Fibroblast of gingiva (primary cell): ENCODE measurements around the gene TRERF1.
"Not testable (repeated sequence)": the region's sequence is repeated elsewhere in the genome, so short reads cannot be mapped to it uniquely, and the experiment has no call there.

Experiments used
- DNase-seq: peaks from one replicate; pipeline ENCODE4 v3.0.0-alpha.2; 2011; ENCODE audit warnings: low read depth

The TRERF1 gene

GRCh38 chr6:42451333-42452170, at the start of gene TRERF1:
TSS of gene TRERF1 (minus strand) at chr6:42451926. CDS start at chr6:42269590, 182,336 bp downstream.
- peak; percentile 67 for DNase-seq

GRCh38 chr6:42498473-42499128, 46.9 kb upstream of the TRERF1 start:
- no peak for DNase-seq

- no peak for DNase-seq
Measured at GRCh38 chr6:42493914-42494539, 42.3 kb upstream of the TRERF1 start.

GRCh38 chr6:42488129-42488528, 36.4 kb upstream of the TRERF1 start:
- DNase-seq, result no peak

- no peak for DNase-seq
Measured at GRCh38 chr6:42484261-42484660, 32.5 kb upstream of the TRERF1 start.

GRCh38 chr6:42482174-42482573, 30.4 kb upstream of the TRERF1 start:
- no peak for DNase-seq

- no peak for DNase-seq
Measured at GRCh38 chr6:42471714-42472113, 20.0 kb upstream of the TRERF1 start.

GRCh38 chr6:42471142-42471541, 19.4 kb upstream of the TRERF1 start:
- no peak for DNase-seq

- DNase-seq, result no peak
Measured at GRCh38 chr6:42468273-42468672, 16.5 kb upstream of the TRERF1 start.

- no peak for DNase-seq
Measured at GRCh38 chr6:42467651-42468050, 15.9 kb upstream of the TRERF1 start.

GRCh38 chr6:42466470-42466869, 14.7 kb upstream of the TRERF1 start:
- DNase-seq, result not testable (repeated sequence)

GRCh38 chr6:42462474-42462972, 10.8 kb upstream of the TRERF1 start:
- no peak for DNase-seq

- no peak for DNase-seq
Measured at GRCh38 chr6:42460883-42461282, 9.2 kb upstream of the TRERF1 start.

GRCh38 chr6:42459888-42460287, 8.2 kb upstream of the TRERF1 start:
- DNase-seq, result no peak

- no peak for DNase-seq
Measured at GRCh38 chr6:42454428-42454791, 2.7 kb upstream of the TRERF1 start.

- DNase-seq, result peak; percentile 26
Measured at GRCh38 chr6:42453654-42454427, 2.1 kb upstream of the TRERF1 start.

GRCh38 chr6:42453031-42453653, 1.4 kb upstream of the TRERF1 start:
- DNase-seq, result peak; percentile 90

- DNase-seq, result peak; percentile 88
Measured at GRCh38 chr6:42452171-42453030, 675 bp upstream of the TRERF1 start.

GRCh38 chr6:42450477-42451332, 1.0 kb downstream of the TRERF1 start:
- DNase-seq, result peak; percentile 34
